GM19099 (cell line): ENCODE measurements around the gene COA8.

ENCODE experiments used
- POLR2A ChIP-seq: IDR thresholded peaks from 3 replicates; pipeline ENCODE4 v1.6.1; 2011; ENCODE audit warnings: low read depth; ENCODE audit not compliant: insufficient read length; ENCODE audit errors: extremely low read depth

Gene COA8

DNA sequence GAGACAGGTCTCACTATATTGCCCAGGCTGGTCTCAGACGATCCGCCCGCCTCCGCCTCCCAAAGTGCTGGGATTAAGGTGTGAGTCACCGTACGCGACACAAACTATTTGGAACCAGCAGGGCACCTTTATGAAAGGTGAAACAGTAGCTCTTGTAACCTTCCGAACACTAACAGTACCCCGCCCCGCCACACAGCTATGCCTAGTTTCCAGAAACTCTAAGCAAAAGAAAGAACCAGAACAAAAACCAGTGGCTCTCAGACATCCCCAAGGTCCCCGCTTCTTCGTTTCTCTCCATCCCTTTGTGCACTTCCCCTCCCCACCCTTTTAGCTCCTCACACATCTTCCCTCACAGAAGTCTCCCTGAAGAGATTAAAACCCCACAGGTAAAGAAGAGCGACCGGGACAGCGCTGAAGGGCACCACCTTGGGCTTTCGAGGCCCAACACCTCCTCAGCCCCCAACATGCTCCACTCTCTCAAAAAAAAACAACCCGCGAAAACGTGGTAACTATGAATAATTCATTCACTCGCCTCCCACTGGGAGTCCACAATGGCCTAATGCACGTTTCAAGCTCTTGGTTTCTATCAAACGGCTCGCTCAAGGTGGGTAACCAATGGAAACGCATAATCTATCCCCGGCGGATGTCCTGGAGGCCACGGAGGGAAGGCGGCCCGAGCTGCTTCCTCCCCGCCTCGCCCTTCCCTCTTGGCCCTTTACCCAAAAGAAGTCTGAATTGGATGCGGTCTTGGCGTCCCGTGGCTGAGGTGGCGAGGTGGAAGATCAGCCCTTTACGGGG, 1.2 kb upstream of the COA8 start:
- TF ChIP-seq POLR2A = no peak

DNA sequence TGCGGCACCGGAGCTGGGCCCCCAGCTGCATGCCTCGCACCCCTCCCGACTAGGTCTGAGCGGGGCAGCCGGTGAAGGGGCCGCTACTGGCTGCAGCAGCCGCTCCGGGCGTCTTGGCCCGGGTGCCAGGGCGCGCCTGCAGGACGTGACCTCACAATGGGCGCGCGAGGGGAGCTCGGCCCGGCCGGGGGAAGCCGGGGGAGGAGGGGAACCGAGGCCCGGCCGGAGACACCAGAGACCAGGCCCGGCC, 656 bp upstream of the COA8 start:
- TF ChIP-seq POLR2A = no peak

DNA sequence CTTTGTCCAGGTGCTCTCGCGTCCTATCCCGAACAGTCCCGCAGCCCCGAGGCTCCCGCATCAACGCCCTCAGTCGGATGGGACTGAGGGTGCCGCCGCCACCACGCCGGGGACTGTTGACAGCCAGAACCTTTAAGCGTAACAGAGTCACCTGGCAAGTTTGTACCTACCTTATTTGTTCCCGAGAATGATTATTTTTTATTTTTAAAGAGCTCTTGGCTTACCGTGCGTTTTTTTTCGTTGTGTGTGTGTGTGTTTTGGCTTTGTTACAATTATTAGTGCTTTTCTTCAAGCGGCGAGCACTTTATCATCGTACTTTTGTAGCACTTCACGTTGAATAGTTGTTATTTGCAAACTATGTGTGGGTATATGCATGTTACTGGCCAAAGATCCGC, 463 bp downstream of the COA8 start:
- no peak for TF ChIP-seq POLR2A

DNA sequence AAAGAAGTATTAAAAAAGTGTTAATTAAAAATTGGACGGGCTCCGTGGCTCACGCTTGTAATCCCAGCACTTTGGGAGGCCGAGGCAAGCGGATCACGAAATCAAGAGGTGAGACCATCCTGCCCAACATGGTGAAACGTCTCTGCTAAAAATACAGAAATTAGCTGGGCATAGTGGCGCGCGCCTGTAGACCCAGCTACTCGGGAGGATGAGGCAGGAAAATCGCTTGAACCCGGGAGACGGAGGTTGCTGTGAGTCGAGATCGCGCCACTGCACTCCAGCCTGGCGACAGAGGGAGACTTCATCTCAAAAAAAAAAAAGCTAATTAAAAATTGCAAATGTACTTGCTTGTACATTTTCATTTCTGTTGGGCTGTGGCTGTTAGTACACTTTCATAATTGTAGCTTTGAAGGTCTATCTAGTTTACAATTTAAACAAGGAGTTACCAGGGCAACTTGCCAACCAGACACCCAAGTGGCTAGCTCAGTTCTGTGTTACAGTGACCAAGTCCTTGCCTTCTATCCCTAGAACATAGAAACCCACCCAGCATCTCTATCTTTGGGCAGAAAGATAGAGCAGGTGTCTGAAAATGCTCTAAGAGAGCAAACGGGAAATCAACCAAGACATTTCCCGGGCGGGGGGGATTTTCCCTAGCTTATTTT, 1.2 kb downstream of the COA8 start:
- TF ChIP-seq POLR2A = no peak

DNA sequence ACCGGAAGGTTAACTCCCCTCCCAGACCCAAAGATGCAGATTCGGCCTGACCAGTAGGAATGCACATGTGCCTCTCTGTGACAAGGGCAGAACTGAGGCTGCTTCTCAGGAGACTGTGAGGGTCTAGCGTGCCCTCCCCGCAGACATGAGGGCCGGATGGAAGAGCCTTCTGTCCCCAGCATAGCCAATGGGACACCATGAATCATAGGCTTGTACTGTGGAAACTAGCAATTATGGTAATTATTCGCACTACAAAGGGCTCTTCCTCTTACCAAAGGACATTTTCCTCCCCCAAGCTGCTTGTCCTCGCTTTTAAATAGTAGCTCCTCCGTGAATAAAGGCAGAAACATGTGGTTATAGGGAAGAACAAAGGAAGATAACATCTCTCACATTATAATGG, 6.2 kb downstream of the COA8 start:
- TF ChIP-seq POLR2A = no peak

DNA sequence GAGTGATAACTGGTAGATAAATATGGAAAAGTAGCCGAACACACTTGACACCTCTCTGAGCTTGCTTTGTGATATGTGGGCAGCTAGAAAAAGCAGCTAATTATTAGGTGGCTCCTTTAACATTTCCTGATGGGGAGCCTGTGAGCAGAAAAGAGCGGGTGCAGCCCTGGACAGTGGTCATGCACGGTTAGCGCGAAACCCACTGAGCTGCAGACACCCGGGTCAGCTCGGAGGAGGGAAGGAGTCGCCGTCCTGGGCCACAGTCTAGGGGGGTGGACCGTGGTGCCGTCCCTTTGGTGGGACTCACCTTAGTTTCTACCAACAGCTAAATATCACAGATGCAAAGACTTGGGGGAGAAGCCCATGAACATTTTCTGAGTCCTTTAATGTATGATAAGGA, 6.6 kb downstream of the COA8 start:
- no peak for TF ChIP-seq POLR2A

DNA sequence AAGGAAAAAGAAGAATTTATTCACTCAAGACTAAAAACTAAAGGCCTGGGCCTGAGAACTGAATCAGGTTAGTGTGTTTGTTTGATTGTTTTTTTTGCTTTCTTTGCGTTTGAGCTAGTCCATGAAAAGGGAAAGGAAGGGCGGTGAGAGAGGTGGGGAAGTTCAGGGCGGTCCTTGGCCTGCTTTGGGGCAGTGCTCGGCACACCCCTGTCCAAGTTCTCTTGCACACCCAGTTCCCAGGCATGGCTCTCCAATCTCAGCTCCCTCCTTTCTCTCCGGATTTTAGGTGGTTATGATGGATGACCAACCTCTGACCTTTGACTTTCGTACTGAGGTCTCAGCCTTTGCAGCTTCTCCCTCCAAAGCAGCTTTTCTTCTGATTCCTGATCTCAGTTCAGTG, 11.3 kb downstream of the COA8 start:
- no peak for TF ChIP-seq POLR2A

DNA sequence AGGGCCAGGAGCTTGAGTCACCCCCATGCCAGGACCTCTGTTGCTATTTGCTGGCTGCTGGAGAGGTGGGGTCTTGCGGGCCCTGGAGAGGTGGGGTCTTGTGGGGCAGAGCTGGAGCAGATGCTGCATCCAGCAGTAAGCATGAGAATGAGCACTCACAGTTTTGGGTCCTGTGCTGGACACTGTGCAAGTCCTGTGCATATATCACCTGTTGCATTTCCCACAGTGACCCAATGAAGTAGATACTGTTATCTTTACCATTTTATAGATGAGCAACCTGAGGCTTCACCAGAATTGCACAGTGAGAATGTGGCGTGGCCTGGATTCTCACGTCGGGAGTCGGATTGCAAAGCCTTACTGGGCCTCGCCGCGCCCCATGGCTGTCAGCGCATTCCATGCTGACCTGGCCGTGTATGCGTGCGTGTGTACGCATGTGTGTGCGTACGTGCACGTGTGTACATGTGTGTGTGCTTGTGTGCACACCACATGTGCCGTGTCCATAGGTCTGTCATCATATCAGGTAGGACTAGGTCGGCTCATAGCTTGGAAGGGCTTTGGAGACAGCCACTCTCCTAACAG, 12.0 kb downstream of the COA8 start:
- no peak for TF ChIP-seq POLR2A

DNA sequence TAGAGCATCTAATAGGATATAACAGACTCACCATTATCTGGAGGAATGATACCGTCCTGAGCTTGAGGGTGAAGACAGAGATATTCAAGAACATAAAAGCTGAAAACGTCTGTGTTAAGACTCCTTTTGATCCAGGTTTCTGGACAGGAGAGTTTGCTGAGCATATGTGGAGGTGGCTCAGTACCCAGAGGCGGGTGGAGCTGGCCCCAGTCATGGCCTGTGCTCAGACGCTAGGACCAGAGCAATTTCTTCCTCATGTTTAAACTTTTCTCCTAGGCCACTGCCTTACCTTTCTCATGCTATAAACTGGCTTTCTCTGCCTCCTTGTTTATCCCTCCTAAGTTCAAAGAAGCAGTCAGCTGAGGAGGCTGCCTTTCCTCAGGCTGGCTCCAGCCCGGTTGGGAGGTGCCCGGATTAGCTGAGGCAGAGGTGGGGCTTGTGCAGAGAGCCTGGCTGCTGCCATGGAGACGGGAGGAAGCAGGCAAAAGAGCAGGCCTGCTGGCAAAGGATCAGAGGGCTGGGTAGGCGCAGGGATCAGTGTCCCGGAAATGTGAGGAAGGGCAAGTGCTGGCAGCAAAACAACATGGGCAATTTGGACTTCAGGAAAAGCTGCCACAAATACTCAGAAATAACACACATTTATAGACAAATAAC, 13.7 kb downstream of the COA8 start:
- no peak for TF ChIP-seq POLR2A

DNA sequence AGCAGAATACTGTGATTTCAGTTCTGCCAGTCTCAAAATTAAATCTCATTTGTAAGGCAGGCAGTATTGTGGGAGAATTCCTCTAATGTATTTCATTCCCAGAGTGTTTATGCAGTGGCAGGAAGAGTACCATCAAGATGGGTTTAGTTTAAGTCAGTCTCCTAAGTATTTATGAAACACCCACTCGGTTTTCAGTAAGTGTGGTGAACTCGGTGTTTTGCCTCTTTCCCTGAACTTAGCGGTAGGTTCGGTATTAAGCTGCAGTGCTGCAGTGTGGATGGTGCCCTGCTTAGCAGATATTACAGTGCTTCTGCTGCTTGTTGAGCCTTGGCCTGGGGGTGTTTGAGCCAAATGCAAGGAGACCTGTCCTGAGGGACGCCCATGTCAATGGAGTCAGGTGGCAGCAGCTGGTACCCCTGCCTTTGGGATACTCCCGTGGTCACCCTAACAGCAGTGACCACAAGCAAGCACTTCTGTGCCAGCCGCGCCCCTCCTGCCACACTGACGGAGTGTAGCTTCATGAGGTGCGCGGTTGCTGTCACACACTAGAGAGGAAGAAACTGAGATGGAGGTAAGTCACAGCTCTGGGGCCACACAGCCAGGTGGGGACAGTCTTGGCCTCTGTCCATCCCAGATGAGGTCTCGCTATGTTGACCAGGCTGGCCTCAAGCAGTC, 15.8 kb downstream of the COA8 start:
- no peak for TF ChIP-seq POLR2A

DNA sequence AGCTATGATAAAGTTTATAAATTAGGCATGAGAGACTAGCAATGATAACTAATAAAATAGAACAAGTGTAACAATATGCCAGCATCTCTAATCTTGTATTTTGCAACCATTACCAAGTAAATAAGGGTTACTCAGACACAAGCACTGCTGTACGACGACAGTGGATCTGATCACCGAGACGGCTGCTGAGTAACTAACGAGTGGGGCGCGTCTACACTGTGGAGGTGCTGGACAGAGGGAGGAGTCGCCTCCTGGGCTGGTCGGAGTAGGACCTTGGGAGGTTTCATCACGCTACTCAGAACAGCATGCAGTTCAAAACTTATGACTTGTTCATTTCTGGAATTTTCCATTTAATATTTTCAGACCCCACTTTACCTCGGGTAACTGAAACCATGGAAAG, 18.4 kb downstream of the COA8 start:
- no peak for TF ChIP-seq POLR2A

DNA sequence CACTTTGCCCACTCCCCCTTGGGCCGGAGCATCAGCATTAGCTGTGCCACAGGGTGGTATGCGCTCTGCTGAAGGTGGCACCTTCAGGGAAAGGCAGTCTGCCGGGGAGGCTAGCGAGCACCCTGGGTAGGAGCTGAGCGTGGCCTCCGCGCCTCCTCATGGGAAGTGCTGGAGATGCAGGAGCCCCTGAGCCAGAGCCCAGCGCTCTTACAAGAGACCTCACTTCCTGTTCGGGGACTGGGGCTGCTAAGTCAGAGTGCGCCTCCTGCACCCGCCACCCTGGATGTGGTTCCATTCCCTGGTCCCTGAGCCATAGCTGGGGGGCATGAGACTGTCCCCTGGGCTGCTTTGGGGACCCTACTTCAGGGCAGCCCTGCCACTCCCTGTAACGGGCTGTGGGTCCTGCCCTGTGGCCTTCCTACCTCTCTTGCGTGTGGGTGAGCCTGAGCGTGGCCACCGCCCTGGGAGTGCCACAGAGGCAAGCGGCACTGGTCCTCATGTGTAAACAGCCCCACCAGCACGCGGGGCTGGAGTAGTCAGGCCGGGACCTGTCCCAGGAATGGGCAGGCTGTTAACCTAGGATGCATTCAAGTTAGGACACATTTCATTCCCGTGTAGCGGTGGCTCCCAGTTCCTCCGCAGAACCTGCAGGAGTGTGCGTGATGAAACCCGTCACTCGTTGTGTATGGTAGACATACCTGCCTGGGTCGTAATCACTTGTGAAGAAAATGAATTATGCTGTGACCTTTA, 19.4 kb downstream of the COA8 start:
- TF ChIP-seq POLR2A = no peak

DNA sequence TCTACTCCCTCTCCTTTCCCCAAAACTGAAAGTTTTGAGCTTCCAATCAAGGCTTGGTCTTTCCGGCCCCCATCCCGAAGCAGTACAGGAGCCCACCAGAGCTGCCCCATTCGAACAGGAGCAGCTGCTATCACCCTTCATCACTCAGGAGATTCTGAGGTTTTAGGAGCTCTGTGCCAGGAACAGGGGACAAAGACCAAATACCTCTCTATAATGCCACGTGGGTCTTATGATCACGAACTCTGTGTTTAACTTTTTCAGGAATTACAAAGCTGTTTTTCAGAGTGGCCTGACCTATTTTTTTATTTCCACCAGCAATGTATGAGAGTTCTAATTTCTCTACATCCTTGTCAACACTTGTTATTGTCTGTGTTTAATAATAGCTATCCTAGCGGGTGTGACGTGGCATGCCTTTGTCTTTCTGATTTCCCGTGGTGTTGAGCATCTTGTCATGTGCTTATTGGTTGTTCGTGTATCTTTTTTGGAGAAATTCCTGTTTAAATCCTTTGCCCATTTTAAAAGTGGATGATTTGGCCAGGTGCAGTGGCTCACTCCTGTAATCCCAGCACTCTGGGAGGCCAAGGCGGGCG, 21.7 kb downstream of the COA8 start:
- TF ChIP-seq POLR2A = no peak

DNA sequence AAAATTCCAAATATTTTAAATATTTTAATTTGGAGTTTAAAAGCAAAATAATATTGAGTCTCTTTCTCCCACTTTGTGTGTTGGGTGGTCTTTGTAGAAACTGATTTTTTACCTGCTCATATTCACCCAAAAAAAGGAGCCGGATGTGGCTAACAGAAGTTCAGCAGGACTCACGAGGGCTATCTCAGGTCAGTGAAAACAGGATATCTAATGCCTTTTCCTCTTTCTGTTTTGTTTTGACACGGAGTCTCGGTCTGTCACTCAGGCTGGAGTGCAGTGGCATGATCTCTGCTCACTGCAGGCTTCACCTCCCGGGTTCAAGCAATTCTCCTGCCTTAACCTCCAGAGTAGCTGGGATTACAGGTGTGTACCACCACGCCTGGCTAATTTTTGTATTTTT, 30.8 kb downstream of the COA8 start:
- no peak for TF ChIP-seq POLR2A
